IPS-18c (cell line): Measurements from ENCODE around the gene ASIC4.

Source experiments
- H3K4me3 ChIP-seq: 2 replicates; pipeline ENCODE4 v1.7.0; 2013; ENCODE audit warnings: low read depth, mild to moderate bottlenecking, low read length, moderate library complexity; ENCODE audit not compliant: insufficient read depth
- H3K9me3 ChIP-seq: one replicate; pipeline ENCODE4 v1.6.1; 2013; ENCODE audit warnings: mild to moderate bottlenecking, low read length, moderate library complexity; ENCODE audit not compliant: control insufficient read depth, insufficient read depth

Gene ASIC4

GRCh38 chr2:219551441-219552381 is 37.4 kb downstream of the ASIC4 start:
- H3K9me3 ChIP-seq, result no peaks in the 10 kb centered on the region
- H3K4me3 ChIP-seq, result peak overlapping the region; percentile 87

GRCh38 chr2:219552382-219553167 is 38.3 kb downstream of the ASIC4 start:
- Histone ChIP-seq H3K9me3 (no peaks in the 10 kb centered on the region), H3K4me3 (peak overlapping the region; percentile 87)

- Histone ChIP-seq H3K9me3 (no peaks in the 10 kb centered on the region), H3K4me3 (peak overlapping the region; percentile 87)
Measured at GRCh38 chr2:219553168-219553417, 38.8 kb downstream of the ASIC4 start.

- peak overlapping the region; percentile 15; the same call in 1 of the 2 replicates for H3K4me3 ChIP-seq
Measured at GRCh38 chr2:219553463-219553963, 39.2 kb downstream of the ASIC4 start.

GRCh38 chr2:219554350-219554749 is 40.1 kb downstream of the ASIC4 start:
- Histone ChIP-seq H3K4me3 (no peak overlapping the region), H3K9me3 (no peaks in the 10 kb centered on the region)

More at GRCh38 chr2:219553463-219553963, 39.2 kb downstream of the ASIC4 start:
- H3K9me3 ChIP-seq, result no peaks in the 10 kb centered on the region

GRCh38 chr2:219555956-219556355 is 41.7 kb downstream of the ASIC4 start:
- Histone ChIP-seq H3K9me3 (no peaks in the 10 kb centered on the region), H3K4me3 (no peak overlapping the region)

GRCh38 chr2:219556413-219556812 is 42.1 kb downstream of the ASIC4 start:
- H3K9me3 ChIP-seq, result no peaks in the 10 kb centered on the region
- no peak overlapping the region for H3K4me3 ChIP-seq

GRCh38 chr2:219557320-219557719 is 43.0 kb downstream of the ASIC4 start:
- H3K4me3 ChIP-seq, result no peak overlapping the region
- no peaks in the 10 kb centered on the region for H3K9me3 ChIP-seq

- Histone ChIP-seq H3K4me3 (no peak overlapping the region), H3K9me3 (no peaks in the 10 kb centered on the region)
Measured at GRCh38 chr2:219557791-219558785, 43.8 kb downstream of the ASIC4 start.

- Histone ChIP-seq H3K9me3 (no peaks in the 10 kb centered on the region), H3K4me3 (no peak overlapping the region)
Measured at GRCh38 chr2:219559156-219559915, 45.1 kb downstream of the ASIC4 start.

GRCh38 chr2:219560037-219560892 is 46.0 kb downstream of the ASIC4 start:
- Histone ChIP-seq H3K9me3 (no peaks in the 10 kb centered on the region), H3K4me3 (no peak overlapping the region)

GRCh38 chr2:219560893-219561178 is 46.6 kb downstream of the ASIC4 start:
- H3K9me3 ChIP-seq, result no peaks in the 10 kb centered on the region
- no peak overlapping the region for H3K4me3 ChIP-seq

GRCh38 chr2:219561179-219562048 is 47.1 kb downstream of the ASIC4 start:
- H3K9me3 ChIP-seq, result no peaks in the 10 kb centered on the region
- no peak overlapping the region for H3K4me3 ChIP-seq

GRCh38 chr2:219562049-219563020 is 48.1 kb downstream of the ASIC4 start:
- Histone ChIP-seq H3K9me3 (no peaks in the 10 kb centered on the region), H3K4me3 (no peak overlapping the region)
